GM19043 (cell line): Measurements from ENCODE around the gene ZNF418.

Experiments used
- ATAC-seq: cut with Tn5 transposase; IDR thresholded peaks from one replicate; pipeline ENCODE4 v1.9.1; 2021; ENCODE audit warnings: low read depth; ENCODE audit not compliant: unreplicated experiment

ZNF418 gene

GRCh38 chr19:57934820-57935665, at the start of gene ZNF418:
Gene ZNF418 (minus strand): TSS chr19:57935402. CDS start chr19:57933822, 1,580 bp downstream.
- peak; percentile 63 for ATAC-seq

GRCh38 chr19:57978586-57979289, 43.5 kb upstream of the ZNF418 start:
- no peak for ATAC-seq

GRCh38 chr19:57974434-57974833, 39.2 kb upstream of the ZNF418 start, which contains the start of gene C19orf18:
Gene C19orf18 (minus strand): TSS chr19:57974534. CDS start chr19:57974432, 102 bp downstream.
- ATAC-seq, result no peak

- ATAC-seq, result no peak
Observed at GRCh38 chr19:57964761-57965160, 29.6 kb upstream of the ZNF418 start.

GRCh38 chr19:57961785-57962184, 26.6 kb upstream of the ZNF418 start:
- ATAC-seq, result no peak

- no peak for ATAC-seq
Observed at GRCh38 chr19:57954996-57955395, 19.8 kb upstream of the ZNF418 start.

- ATAC-seq, result no peak
Observed at GRCh38 chr19:57949702-57950101, 14.5 kb upstream of the ZNF418 start.

- ATAC-seq, result no peak
Observed at GRCh38 chr19:57949296-57949695, 14.1 kb upstream of the ZNF418 start.

- ATAC-seq, result peak; percentile 92
Observed at GRCh38 chr19:57947419-57948134, 12.4 kb upstream of the ZNF418 start, which contains the start of gene ZNF256. Gene ZNF256 (minus strand): TSS chr19:57947706. CDS start chr19:57947474, 232 bp downstream.

- no peak for ATAC-seq
Observed at GRCh38 chr19:57947088-57947418, 11.9 kb upstream of the ZNF418 start.

- no peak for ATAC-seq
Observed at GRCh38 chr19:57946316-57946715, 11.1 kb upstream of the ZNF418 start.

- ATAC-seq, result no peak
Observed at GRCh38 chr19:57941593-57941992, 6.4 kb upstream of the ZNF418 start.

GRCh38 chr19:57935731-57936130, 529 bp upstream of the ZNF418 start:
- ATAC-seq, result no peak

- no peak for ATAC-seq
Observed at GRCh38 chr19:57927587-57927986, 7.6 kb downstream of the ZNF418 start.

- peak; percentile 94 for ATAC-seq
Observed at GRCh38 chr19:57916168-57916995, 18.8 kb downstream of the ZNF418 start, which contains the start of gene ZNF417. Gene ZNF417 (minus strand): TSS chr19:57916592. CDS start chr19:57916411, 181 bp downstream.

GRCh38 chr19:57914531-57914930, 20.7 kb downstream of the ZNF418 start:
- no peak for ATAC-seq

GRCh38 chr19:57907394-57907793, 27.8 kb downstream of the ZNF418 start:
- no peak for ATAC-seq

GRCh38 chr19:57905258-57905657, 29.9 kb downstream of the ZNF418 start:
- no peak for ATAC-seq

GRCh38 chr19:57903618-57904184, 31.5 kb downstream of the ZNF418 start:
- no peak for ATAC-seq

GRCh38 chr19:57900311-57900710, 34.9 kb downstream of the ZNF418 start:
- ATAC-seq, result no peak
